SK-N-DZ (cell line): ENCODE data around the gene NDUFA8. TPM values are rescaled to one million over a fixed set of nuclear protein-coding genes. Genes with fewer than 3 reads are reported as not detected.
A peak's percentile ranks its signal among the peaks of the same experiment; 100 is the strongest.

ENCODE experiments used
- DNase-seq: peaks from one replicate; pipeline ENCODE4 v3.0.0-alpha.2; 2015; ENCODE audit warnings: low spot score
- polyA plus RNA-seq, 2 experiments: library from polyadenylated mRNA; depleted of rRNA; stranded (reverse); fragments of >200 nt; gene quantifications; 2 replicates each; pipeline ENCODE4 v1.2.3, GENCODE V29; 2014

Gene NDUFA8
- 38.0 and 51.3 TPM in 2 replicates for polyA plus RNA-seq (2014; cell fraction: cytosol; rRNA removed)
- 43.3 and 50.4 TPM in 2 replicates for polyA plus RNA-seq (2014; cell fraction: nucleus; rRNA removed)

DNA sequence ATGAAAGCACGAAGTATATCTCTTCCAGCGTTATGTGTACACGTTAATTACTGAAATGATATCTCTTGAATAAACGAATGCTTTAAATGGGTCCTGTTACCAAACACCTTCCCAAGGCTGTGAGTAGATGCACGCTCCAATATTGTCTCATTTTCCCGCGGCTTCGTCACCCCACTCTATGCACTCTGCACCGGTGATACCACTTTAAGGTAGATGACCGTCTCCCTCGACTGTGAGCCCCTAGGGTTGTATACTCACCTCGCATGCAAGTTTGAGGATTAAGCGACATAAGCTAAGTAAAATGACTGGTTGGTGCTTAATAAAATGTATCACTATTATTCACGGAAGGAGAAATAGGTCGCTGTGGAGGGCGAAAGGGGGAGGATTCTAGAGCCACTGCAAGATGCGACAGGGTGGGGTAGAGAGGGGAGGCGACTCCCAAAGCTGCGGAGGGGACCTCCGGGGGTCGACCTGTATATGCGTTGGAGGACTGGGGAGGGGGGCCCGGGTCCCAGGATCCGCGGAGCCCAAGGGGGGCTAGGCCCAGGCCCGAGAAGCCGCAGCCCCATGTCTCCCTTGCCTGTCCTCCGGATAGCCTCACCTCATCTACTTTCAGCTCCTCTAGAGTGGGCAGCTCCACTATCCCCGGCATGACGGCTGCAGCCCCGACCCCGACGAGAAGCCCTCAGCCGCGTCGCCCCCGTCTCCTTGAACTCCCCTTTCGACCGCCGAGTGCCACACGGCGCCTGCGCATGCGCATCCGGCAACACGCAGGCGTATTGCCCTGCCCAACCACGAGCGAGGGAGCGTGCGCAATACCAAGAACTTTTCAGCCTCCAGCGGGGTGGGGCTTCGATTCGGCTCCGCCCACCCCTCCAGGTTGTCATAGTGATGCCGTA, at the start of gene NDUFA8, which contains the start of gene MORN5:
TSS of gene NDUFA8 (minus strand) at position 754 of the 899 bp plus-strand sequence. CDS start at position 652, 102 bp downstream.
TSS of gene MORN5 (plus strand) at position 883 of the 899 bp plus-strand sequence. CDS start 65 bp downstream, outside the sequence.
- DNase-seq = peak; percentile 96

DNA sequence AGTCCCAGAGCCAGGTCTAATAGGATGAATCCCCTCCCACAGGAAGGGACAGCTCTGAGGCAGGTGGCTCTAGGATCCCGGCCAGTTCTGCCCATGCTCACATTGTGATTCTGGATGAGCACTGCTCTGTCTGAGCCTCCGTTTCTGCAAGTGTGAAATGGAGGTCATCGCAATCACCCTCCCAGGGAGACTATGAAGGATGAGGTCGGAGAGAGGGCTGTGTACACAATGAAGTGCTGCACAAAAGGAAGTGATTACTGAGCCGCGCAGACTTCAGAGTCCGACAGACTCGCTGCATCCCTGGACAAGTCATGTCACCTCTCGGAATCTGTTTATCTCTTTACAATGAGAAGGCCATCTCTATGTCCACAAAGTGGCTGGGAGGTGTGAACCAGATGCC, 47.5 kb upstream of the NDUFA8 start:
- DNase-seq = no peak

DNA sequence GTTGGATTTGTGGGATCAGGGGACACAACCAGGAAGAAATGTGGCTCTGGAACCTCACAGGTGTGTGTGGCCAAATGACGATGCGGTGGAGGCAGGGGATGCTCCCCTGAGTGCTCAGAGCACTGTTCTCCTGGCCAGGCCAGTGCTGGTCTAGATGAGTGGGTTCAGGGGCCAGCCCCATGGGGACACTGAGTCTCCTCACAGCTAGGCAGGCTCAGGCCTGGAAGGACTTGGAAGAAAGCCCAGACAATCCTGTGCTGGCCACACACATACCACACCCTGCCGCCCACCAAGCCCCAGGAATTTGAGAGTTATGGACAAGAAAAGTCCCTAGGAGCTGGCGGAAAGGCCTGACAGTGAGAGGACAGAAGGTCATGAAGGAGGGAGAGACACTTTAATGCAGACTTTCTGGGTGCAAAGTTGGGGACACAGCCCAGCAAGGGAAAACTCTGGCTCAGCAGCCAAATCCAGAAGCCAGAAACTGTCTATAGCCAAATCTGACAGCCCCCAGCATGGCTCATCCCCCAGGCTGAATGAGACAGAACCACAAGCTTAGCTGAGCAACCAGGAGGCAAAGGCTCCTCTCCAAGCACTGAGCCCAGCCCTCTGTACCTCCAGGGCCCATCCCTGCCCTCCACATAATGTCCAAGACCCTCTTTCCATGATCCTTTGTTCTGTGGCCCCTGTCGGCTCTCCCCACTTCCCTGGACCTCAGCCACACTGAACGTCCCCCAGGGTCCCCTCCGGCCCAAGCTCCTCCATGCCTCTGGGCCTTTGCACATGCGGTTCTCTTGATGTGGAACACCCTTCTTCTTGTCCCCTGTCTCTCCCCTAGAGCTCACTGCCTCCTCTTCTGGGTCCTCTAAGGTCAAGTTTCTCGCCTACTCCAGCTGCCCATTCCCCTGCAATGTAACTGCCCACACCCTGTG, 46.8 kb upstream of the NDUFA8 start:
- no peak for DNase-seq

DNA sequence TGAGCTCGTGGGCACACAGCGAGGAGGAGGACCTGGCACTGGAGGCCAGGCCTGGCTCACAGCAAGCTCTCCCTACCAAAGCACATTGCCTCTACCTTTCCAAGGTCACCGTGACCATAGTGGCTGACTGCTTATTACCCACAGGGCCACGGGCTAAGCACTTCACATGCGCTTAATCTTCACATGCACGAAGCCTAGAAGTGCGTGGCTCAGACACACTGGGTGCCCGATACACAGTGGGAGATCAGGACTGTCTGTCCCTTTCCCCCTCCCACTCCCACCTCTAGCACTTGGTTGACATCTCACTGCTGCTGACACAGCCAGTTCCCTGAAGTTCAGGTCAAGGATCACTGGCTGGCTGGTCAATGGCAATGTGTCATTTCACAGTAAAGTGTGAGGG, 45.6 kb upstream of the NDUFA8 start:
- no peak for DNase-seq

DNA sequence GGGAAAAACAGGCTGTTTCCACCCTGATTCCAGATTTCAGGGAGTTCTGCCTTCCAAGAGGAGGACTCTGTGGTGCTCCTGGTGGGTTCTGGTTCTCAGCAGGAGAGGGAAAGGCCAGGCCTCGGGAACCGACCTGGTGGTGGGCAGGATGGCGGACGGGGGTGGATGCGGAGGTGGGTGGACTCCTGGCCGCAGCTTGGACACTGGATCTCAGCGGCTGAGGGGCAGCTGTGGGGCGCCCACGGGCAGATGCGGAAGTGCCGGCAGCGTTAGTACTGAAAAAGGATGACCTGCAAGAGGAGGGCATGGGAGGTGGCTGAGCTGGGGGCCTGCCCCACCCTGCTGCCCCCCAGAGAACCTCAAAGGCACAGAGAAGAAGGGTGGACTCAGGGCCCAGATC, 44.9 kb upstream of the NDUFA8 start:
- no peak for DNase-seq

DNA sequence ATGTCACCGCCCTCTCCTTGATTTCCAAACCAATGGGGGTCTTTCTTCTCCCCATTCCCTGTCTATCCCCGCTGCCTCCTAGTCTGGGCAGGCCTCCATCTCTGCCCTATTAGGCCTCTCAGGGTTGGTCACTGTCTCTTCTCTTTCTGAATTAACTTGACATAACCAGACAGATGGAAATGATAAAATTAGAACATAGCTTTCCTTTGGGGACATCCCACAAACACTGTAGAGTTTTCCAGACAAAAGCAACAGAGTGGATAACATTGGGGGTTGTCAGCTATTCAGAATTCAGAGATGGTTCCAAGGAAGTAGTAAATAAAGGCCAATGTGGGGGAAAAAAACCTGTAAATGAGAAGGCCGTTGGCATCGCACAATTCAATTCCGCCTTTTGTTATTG, 44.5 kb upstream of the NDUFA8 start:
- DNase-seq = peak; percentile 82

DNA sequence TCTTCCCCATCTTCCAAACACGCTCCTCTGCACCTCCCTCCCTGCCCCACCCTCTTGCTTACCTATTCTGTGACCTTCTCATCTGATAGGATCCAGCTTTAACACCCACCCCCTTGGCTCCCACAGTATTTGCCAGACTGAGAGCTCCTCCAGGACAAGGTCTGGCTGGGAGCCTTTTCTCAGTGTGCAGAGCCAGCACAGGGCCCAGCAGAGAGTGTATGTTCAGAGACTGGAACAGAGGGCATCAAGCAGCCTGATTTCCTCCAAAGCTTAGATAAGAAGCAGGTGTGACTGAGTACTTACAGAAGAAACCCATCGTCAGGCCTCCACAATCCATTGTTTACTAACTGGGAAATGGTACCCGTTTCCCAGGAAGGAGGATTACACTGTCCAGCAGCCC, 42.5 kb upstream of the NDUFA8 start:
- no peak for DNase-seq

DNA sequence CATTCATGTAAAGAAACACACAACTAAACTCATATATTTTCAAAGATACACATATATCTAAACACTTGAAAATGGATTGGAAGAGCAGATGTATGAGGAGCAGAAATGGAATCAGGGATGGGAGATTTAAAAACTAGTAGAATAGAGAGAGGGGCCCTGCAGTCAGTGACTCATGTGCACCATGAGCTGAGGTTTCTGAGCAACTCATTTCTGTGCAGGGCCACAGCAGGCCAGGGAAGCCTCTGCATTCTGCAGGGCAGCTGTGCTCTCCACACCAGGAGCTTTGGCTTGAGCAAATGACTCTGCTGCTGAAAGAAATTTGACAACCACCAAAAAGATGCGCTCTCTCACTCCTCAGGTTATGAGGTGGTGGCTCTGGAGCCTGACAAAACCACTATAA, 42.1 kb upstream of the NDUFA8 start:
- no peak for DNase-seq

DNA sequence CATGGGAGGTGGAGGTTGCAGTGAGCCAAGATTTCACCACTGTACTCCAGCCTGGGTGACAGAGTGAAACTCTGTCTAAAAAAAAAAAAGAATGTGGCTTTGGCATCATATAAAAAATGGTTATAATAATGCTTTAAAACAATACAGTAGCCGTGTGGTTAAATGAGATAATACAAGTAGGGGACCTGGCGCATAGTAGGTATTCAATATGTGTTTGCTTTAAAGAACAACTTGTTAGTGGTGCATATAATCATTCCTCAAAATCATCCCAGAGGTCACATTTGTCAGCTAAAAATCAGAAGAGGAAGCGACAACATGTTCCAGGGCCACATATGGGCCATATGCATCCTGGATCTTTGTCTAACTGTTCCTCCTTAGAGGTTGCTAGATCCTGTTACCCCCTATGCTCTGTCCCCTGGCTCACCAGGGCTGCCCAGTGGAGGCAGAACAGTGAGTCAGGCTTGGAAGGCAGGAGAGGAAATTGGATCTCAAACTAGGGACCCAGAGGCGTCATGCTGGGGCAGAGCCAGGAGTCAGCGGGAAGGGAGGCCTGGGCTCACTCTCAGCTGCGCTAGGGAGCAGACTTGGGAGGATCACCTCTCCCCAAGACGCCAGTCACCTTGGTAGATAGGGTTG, 41.5 kb upstream of the NDUFA8 start:
- DNase-seq = no peak

DNA sequence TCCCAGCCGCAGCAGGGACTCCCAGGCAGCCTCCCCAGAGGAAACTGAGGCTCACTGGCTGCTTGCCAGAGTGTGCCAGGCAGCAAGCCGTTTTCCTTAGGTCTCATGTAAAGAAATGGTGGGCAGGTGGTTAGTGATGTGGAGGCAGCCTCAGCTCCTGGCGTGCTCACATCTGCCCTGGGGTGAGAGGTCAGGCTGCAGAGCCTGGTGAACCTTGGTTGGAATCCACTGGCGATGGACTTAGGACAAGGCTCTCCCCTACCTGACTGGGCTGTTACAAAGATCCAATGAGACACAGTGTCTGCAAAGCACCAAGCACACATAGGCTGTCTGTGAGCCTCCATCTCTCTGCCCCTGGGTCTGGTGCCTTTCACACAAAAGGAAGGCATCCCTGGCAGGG, 38.3 kb upstream of the NDUFA8 start:
- no peak for DNase-seq

DNA sequence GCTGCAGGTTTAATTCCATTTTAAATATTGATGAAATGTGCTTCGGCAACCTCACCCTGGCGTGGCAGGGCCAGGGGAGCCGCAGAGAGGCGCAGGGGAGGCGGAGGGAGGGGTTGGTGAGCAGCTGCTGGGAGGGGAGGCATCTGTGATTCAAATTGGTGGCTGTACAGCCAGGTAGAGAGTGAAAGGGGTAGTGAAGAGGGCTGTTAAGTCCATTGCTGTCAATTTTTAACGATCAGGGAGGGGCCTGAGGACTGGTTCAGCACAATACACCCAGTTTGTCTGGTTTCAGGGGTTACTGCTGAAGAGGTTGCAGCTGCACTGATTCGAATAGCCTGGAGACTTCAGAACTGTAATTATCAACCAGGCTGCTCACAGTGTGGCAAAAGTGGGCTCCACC, 37.8 kb upstream of the NDUFA8 start:
- DNase-seq = no peak

DNA sequence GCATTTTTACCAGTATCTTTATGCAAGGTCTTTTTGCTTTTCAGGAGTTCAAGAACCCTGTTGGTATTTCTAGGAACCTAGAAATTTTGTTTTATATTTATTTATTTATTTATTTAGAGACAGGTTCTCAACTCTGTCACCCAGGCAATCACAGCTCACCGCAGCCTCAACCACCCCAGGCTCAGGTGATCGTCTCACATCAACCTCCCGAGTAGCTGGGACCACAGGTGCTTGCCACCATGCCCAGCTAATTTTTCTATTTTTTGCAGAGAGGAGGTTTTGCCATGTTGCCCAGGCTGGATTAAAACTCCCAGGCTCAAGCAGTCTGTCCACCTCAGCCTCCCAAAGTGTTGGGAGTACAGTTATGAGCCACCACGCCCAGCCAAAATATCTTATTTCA, 36.3 kb upstream of the NDUFA8 start:
- DNase-seq = no peak

DNA sequence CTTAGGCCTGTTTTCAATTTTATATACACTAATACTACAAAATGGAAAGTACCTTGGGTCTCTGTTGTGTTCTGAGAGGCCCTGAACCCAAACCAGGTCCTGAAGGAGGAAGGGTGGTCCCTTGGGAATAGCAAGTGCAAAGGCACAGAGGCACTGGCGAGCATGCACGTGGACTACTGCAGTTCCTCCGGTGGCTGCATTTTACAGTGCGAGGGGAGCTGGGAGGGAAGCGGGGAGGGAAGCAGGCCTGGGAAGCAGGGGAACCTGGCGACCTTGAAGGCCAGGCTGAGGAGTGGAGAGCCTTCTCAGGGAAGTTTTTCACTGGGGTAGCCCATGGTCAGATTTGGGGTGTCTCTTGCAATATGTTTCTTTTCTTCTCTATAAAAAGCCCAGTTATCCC, 34.1 kb upstream of the NDUFA8 start:
- DNase-seq = no peak

DNA sequence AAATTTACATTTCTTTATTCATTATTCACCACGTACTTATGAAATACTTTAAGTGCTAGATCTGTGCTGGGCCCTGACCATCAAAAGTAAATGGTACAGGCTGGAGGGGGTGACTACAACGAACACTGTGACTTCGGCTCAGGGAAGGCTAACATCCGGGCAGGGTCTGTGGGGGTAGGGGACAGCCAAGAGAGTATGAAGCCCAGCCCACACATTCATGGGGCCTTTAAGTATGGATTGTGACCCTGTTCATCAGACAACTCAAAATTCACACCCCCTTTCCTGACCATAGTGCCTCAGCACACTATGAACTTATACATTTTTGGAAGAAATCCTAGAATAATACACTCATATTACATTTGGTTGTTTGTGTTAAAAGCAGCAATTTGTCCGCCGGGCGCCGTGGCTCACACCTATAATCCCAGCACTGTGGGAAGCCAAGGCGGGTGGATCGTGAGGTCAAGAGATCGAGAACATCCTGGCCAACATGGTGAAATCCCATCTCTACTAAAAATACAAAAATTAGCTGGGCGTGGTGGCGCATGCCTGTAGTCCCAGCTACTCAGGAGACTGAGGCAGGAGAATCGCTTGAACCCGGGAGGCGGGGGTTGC, 33.4 kb upstream of the NDUFA8 start:
- DNase-seq = no peak

DNA sequence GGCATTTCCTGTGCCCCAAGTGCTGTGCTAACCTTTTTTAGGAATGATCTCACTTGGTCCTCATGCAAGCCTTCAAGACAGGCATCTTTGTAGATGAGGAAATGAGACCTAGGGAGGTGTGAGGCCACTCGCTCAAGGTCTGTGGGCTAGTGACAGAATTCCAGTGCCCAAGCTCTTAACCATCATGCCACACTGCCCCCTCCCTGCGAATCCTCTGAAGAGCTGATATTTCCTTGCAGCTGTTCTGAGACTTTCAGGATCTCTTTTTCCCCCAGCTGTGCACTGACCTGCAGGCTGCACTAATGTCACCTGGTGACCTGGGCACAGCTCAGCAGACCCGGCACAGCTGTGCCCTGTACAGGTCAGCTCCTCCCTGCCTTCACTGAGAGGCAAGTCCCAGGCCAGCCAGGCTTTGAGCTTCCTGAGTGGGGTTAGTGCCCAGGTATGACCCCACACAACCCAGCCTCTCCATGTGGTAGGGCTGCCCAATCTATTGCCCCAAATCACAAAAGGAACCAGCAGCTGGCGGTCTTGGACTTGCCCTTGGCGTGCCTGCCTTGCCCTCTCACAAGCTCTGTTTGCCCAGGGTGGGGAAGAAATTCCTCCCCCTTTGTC, 32.8 kb upstream of the NDUFA8 start:
- DNase-seq = no peak

DNA sequence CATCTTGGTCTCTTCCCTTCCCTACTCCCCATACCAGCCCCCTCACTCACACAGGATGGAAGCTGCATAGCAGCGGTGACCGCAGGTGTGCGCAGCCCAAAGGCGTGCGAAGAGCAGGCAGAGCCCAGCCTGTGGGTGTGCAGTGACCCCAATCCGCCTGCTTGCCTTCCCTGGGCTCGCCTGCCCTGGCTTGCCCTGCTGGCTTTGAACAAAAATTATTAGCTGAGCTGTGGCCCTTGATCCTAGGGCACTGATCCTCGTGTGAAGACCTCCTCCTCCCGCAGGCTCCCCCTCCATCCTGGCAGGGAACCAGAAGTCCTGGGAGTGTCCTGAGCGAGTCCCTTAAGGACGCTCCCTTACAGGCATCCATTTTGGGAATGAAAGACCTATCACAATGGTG, 32.0 kb upstream of the NDUFA8 start:
- no peak for DNase-seq

DNA sequence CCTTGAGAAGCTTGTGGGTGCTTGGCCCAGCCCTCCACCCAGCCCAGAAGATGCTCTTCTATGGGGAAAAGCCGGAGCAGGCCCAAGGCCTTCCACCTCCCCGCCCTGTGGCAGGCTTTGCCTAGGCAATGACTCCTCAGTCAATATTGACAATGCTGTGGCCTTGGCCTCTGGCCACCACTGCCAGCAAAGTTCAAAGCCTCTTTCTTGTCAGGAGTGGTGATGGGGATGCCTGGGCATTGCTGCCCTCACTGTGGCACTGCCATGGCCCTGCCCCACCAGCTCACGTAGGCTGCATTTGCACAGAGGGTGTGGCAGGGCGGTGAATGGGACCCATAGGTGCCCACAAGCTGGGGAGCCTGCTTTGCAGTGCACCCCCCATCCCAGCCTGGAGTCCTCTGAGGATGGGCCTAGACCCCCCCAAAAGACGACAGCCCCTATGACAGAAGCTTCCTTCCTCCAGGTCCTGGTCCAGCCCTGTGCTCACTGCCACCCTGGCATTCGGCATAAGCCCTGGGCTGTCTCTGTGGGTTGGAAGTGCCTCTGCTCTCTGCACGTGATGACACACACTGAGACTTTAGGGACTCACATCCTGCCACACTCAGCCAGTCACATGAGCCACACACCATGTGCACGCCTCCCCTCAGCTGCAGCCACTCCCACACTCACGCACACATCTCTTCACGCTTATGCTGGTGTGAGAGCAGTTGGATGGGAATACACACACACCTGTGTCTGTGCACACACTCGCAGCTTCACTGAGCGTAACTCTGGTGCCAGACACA, 31.2 kb upstream of the NDUFA8 start:
- no peak for DNase-seq

DNA sequence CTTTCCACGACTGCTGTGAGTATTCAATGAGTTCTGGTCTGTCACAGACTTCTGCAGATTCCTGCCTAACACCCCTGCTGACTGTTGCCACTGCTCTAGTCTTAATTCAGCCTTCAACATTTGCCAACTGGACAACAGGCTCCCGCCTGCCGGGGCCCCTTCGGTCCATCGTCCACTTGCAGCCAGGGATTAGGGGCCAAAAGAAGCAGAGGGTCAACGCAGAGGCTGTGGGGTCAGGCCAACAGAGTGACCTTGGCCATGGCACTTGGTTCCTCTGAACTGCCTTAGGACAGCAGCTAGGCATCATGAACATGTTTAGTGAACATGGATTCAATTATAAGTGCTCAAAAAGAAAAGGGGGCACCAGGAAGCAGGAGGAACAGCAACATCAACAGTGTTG, 28.8 kb upstream of the NDUFA8 start:
- no peak for DNase-seq

DNA sequence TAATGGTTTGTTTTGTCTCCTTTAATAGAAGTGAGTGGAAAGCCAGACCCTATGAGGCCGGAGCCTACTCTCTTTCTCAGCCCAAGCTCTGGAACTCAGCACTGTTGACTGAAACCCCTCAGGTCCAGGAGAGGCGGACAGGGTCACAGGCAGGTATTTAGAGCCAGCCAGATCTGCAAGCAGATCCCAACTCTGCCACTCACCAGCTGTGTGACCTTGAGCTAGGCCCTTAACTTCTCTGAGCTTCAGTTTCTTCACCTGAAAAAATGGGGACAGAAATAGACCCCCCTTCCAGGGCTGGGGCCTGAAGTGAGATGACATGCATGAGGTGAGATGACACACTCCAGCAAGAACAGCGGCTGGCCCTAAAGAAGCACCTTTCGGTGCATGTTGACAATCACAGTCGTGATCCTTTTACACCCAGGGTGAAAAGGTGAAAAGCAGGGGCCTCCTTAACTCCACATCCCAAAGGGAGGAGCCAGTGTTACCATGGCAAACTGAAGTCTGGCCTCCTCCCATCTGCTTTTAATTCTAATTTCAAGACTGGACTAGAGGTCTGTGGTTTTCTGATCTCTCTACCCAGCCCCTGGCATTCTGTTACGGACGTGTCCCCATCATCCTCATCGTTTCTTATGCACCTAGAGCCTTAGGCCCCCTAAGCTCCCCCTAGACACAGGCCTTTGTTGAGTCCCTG, 27.3 kb upstream of the NDUFA8 start:
- DNase-seq = peak; percentile 34
